ENCODE data around the gene C10orf71.

The C10orf71 gene

GRCh38 chr10:49311555-49312236 lies 12.7 kb downstream of the C10orf71 start:
- no peak overlapping the region for H3K27ac ChIP-seq
- H3K4me3 ChIP-seq: no peak overlapping the region

DNA sequence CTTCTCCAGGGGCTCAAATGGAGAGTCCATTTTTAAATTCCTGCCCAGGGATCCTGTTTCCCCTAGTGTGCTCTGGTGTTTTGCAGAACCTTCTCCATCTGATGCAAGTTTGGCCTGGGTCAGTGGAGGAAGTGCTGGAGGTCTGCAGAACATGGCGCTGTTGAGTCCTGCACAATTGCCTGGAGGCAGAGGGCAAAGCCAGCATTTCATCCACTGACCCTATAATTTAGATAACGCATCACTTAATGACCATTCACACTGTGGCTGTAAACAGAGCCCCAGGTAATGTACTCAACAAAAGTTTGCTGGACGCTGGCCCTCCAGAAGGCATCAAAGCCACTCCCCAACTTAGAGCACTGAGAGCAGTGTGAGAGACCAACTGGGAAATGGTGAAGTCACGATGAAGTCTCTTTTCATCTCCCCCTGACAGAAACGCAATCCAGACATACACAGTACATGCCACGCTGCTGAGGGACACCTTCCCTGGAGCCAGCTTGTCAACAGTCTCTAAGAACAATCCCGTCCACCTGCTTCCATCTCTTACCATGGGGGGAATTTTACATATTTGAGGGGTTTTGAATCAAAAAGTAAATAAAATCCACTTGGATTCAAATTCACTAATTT lies 13.4 kb downstream of the C10orf71 start:
- H3K4me3 ChIP-seq: no peak overlapping the region
- no peak overlapping the region for H3K27ac ChIP-seq

GRCh38 chr10:49313501-49314070 lies 14.6 kb downstream of the C10orf71 start:
- H3K27ac ChIP-seq: no peak overlapping the region
- H3K4me3 ChIP-seq: no peak overlapping the region

DNA sequence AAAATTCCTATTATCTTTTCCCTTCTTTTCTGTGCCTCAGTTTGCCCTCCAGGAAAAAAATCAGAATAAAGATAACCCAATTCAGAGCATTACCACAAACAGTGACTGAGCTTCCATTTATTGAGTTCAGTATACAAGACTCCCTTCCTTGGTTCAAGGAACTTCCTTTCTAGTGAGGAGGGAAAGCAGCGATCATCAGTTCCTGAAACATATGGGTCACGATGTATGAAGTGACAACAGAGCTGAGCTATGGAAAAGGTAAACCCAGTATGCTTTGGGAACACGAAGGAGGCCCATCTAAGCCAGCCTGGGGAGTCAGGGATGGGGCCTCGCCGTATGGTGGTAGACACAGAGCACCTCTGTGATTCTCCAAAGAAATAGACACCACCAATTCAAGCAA lies 15.8 kb downstream of the C10orf71 start:
- no peak overlapping the region for H3K27ac ChIP-seq
- no peak overlapping the region for H3K4me3 ChIP-seq

DNA sequence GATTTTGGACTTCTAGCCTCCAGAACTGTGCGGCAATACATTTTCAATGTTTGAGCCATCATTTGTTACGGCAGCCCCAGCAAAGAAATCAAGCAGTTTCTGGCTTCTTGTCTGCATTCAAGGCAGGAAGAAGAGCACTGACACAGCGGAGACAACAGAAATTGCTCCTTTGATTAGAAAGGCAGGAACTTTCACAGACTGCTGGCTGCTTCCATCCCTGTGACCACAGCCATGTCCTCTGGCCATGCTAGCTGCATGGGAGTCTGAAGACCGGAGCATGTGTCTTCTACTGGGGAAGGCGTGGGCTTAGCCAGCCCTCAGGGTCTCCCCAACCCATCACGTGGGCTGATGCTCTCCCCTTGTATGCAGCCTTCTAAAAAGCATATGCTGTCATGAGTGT lies 19.1 kb downstream of the C10orf71 start:
- no peak overlapping the region for H3K27ac ChIP-seq

GRCh38 chr10:49318755-49319154 lies 19.8 kb downstream of the C10orf71 start:
- no peak overlapping the region for H3K27ac ChIP-seq
- H3K4me3 ChIP-seq: no peak overlapping the region

More for the DNA sequence above, 19.1 kb downstream of the C10orf71 start:
- H3K4me3 ChIP-seq: no peak overlapping the region

- H3K4me3 ChIP-seq: no peak overlapping the region
Measured at GRCh38 chr10:49319206-49319605, 20.2 kb downstream of the C10orf71 start.

DNA sequence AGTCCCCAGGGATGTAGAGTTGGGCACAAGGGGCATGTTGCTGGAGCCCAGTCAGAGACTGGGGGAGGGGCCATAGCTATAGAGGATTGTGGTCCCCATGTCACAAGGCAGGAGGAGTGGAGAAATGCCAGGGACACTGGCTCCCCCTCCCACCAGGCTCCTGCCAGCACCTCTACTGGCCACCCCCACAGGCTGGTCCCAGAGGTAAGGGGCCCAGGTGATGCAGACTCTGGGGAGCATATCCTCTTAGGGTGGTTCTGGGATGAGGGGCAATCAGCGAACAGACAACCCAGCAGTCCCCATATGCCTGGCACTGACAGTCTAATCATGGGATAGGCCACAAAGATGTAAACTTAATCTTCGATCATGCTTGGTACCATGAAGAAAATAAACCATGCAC lies 21.2 kb downstream of the C10orf71 start:
- Histone ChIP-seq H3K4me3 (no peak overlapping the region), H3K27ac (no peak overlapping the region)

More at GRCh38 chr10:49319206-49319605, 20.2 kb downstream of the C10orf71 start:
- no peak overlapping the region for H3K27ac ChIP-seq

DNA sequence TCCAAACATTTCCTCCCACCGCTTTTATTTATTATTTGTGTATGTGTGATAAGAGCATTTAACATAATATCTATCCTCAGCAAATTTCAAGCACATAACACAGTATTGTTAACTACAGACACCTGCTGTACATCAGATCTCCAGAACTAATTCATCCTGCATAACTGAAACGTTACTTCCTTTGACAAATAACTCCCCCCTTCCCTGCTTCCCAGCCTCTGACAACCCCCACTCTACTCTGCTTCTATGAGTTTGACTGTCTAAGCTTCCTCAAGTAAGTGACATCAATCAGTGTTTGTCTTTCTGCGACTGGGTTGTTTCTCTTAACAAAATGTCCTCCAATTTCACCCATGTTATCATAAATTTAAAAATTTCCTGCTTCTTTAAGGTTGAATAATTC lies 22.1 kb downstream of the C10orf71 start:
- Histone ChIP-seq H3K4me3 (no peak overlapping the region), H3K27ac (no peak overlapping the region)

DNA sequence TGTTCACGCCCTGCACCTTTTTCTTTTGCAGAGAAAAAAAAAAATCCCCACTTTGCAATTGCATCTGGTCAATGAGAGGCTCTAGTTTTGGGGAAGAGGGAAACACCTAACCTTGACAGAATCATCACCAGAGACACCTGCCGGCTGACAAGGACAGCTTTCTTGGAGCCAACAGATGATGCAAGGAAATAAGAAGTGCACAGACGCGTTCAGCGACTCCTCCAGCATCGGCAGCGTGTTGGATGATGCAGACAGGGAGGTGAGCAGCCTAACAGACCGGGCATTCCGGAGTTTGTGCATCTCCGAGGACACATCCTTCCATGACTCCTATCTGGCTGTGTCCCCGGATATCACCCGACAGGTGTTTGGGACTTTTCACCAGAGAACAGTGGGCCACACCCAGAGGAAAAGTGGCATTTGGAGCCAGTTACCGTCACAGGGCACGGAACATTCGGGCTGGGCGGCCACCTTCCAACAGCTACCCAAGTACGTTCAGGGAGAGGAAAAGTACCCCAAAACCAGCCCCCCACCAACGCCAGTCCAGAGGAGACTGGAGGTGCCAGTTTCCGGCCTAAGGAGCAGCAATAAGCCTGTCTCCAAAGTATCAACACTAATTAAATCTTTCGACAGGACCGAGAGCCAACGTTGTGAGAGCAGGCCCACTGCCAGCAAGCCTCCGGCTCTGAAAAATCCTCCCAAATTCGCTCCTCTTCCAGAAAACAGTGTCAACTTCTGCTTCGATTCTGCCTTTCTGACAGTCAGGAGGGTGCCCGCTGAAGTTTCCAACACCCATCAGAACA lies 23.6 kb downstream of the C10orf71 start:
- H3K4me3 ChIP-seq: no peak overlapping the region
- H3K27ac ChIP-seq: peak overlapping the region in 3 of 21 experiments; percentile 44 to 62 (median 51)

- peak overlapping the region in 2 of 21 experiments; percentile 51 to 62 for H3K27ac ChIP-seq
Measured at GRCh38 chr10:49323171-49323895, 24.4 kb downstream of the C10orf71 start.

GRCh38 chr10:49323896-49324270 lies 24.9 kb downstream of the C10orf71 start:
- H3K4me3 ChIP-seq: no peak overlapping the region
- no peak overlapping the region for H3K27ac ChIP-seq

More at GRCh38 chr10:49323171-49323895, 24.4 kb downstream of the C10orf71 start:
- no peak overlapping the region for H3K4me3 ChIP-seq

GRCh38 chr10:49324711-49325110 lies 25.7 kb downstream of the C10orf71 start:
- H3K27ac ChIP-seq: no peak overlapping the region
- no peak overlapping the region for H3K4me3 ChIP-seq

DNA sequence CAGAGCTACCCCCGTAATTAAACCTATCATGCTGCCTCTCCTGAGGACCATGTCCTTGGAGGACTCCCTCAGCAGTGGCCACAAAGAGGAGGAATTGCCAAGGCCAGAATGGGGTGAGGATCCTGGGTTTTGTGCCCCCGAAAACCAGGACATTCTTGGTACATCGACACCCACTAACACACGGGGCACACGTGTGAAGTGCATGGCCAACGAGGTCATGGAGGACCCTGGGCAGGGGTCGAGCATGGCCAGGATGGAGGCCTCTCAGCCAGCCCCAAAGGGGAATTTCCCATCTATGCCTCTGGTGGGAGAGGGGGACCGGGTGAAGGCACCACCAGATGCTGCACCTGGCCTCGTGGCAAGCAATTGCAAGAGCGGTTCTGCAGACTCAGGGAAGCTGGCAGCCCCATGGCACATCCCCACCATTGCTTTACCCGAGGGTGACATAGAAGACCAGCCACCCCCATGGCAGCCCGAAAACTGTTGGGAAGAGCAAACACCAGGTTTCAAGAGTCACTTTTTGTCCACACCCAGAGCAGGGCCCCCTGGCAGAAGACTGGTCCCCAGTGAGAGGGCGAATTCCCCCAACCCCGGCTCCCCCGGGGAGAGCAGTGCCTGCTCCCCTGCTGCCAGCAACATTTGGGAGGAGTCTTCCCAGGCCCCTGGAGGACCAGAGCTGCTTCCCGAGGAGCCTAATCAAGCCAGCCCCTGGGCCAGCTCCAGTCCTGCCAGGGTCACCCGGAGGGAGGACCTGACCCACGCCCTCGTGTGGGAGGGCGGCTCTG lies 26.4 kb downstream of the C10orf71 start:
- Histone ChIP-seq H3K27ac (no peak overlapping the region), H3K4me3 (no peak overlapping the region)

DNA sequence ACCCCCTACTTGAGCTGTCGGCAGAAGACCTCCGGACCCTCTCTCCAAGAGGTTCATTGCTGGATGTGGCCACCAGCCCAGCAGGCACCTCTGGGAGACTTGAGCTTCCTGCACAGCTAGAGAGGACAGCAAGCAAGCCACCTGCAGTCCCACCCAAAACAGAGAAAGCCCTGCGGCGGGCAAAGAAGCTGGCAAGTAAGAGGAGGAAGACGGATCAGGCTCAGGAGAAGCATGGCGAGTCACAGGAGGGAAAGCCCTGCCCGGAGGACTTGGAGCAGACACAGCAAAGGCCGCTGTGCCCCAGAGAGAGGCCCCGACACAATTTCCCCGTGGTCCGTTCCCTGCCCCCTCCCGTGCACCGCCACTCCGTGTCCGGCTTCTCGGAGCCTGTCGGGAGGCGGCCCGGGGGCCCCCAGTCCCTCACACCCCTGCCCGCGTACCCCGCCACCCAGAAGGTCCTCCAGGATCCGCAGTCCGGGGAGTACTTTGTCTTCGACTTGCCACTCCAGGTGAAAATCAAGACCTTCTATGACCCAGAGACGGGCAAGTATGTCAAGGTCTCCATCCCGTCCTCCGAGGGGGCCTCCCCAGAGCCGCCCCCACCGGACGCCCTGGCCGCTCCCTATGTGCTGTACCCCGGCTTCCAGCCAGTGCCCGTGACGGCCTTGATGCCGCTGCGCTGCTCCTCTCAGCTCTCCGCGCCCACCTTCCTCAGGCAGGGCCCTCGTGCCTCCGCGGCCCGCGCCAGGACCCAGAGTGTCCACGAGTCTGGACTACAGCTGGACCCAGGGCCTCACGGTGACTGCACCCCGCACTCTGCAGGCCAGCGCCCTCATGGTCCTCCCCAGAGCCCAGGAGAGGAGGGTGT lies 27.2 kb downstream of the C10orf71 start:
- Histone ChIP-seq H3K4me3 (no peak overlapping the region), H3K27ac (no peak overlapping the region)

- H3K27ac ChIP-seq: peak overlapping the region in 4 of 21 experiments; percentile 2 to 69 (median 48)
Measured at GRCh38 chr10:49327036-49327813, 28.3 kb downstream of the C10orf71 start.

More at GRCh38 chr10:49327036-49327813, 28.3 kb downstream of the C10orf71 start:
- H3K4me3 ChIP-seq: no peak overlapping the region

All from skin epidermis (tissue), 12 donors.